Activated naive CD4-positive, alpha-beta T cell treated with anti-CD3 and anti-CD28 coated beads, Interleukin-2, amount 50 U/mL, for 16 hours (primary cell): ENCODE results near the gene PCYOX1L.
A peak's percentile ranks its signal among the peaks of the same experiment; 100 is the strongest.

Experiments used
- DNase-seq: peaks from one replicate; pipeline ENCODE4 v3.0.0-alpha.2; 2020

PCYOX1L gene, protein sequence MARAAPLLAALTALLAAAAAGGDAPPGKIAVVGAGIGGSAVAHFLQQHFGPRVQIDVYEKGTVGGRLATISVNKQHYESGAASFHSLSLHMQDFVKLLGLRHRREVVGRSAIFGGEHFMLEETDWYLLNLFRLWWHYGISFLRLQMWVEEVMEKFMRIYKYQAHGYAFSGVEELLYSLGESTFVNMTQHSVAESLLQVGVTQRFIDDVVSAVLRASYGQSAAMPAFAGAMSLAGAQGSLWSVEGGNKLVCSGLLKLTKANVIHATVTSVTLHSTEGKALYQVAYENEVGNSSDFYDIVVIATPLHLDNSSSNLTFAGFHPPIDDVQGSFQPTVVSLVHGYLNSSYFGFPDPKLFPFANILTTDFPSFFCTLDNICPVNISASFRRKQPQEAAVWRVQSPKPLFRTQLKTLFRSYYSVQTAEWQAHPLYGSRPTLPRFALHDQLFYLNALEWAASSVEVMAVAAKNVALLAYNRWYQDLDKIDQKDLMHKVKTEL

GRCh38 chr5:149357370-149358293 lies at the start of gene PCYOX1L:
TSS of gene PCYOX1L (plus strand) at chr5:149358046. CDS start at chr5:149358069, 23 bp downstream.
- peak; percentile 98 for DNase-seq

- DNase-seq, result no peak
Observed at GRCh38 chr5:149309354-149309753, 48.5 kb upstream of the PCYOX1L start.

DNA sequence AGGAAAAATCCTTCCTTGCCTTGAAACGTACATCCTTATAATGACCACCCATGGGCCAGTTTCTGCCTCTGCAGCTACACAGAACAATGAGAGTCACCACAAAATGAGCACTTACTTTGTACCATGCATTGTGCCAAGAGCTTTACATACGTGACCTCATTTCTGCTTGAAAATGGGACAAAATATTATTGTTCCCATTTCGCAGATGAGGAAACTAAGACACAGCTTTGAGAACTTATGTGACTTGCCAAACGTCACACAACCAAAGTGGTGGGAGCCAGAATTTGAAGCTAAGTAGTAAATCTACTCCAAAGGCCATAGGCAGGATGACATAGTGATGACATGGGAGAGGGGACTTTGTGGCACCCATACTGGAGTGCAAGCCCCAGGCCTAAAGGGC lies 47.4 kb upstream of the PCYOX1L start:
- no peak for DNase-seq

- no peak for DNase-seq
Observed at GRCh38 chr5:149310947-149311658, 46.7 kb upstream of the PCYOX1L start.

DNA sequence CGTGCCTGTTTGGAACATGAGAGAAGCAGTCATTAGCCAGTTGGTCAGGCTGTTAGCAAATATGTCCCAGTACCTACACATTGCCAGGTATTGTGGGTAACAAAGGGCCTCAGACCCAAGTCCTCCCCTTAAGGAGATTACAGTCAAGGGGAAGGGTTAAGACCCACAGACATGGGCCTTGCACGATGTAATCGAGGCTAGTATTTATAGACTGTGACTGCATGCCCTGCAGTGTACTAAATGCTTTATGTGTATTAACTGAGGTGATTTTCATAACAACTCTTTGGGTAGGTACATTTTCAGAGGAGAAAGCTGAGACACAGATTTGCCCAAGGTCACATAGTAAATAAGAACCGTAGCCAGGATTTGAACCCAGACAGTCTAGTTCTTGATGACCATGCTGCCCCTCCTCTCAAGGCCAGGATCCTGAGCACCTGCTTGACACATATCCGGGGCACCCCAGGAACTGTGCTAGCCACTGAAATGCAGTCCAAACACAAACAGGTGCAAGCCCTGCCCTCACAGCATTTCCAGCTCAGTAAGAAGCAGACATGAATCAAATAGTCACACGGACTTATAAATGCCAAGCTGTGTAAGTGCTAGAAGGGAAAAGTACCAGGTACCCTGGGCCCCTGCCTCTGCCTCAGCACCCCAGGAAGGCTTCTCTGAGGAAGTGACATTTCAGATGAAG lies 44.5 kb upstream of the PCYOX1L start:
- no peak for DNase-seq

DNA sequence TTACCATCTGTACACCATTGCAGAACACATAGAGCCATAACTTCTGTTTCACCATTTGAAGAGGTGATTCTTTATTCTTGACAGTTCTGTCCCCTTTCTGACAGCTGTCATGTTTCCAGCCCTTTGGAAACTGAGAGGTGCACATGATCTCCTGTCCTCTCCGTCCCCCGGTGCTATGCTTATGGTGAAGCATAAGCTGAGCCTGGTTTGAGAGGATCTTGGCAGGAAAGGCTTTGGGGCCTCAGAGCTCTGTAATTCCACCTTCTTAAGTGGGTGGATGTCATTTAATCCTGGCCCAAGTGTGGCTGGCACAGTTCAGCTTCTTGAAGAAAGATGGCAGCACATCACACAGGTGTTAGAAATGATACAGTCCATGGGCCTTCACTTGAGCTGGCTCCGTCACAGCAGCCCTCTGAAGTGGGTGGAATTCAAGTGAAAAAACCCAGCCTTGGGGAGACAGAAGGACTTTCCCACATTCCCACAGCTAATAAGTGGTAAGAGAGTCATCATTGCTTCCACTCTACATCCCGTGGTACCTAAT lies 43.2 kb upstream of the PCYOX1L start:
- no peak for DNase-seq

DNA sequence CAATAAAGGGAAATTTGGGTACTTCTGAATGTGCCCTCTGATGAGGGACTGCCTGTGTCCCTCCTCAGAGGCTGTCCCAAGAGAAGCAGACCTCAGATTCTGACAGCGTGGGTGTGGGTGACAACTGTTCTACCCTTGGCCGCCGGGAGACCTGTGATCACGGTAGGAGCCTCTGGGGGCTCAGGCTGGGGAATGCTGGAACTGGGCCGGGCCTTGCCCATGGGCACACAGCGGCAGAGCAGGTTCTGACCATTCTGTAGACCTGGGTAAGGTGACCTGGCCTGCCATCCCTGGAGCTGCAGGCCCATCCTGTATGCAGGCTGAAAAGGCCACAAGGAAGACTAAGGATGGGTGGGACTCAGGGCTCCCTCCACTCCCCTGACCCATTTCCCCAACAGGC lies 42.1 kb upstream of the PCYOX1L start:
- no peak for DNase-seq

- DNase-seq, result peak; percentile 26
Observed at GRCh38 chr5:149317281-149318048, 40.4 kb upstream of the PCYOX1L start.

DNA sequence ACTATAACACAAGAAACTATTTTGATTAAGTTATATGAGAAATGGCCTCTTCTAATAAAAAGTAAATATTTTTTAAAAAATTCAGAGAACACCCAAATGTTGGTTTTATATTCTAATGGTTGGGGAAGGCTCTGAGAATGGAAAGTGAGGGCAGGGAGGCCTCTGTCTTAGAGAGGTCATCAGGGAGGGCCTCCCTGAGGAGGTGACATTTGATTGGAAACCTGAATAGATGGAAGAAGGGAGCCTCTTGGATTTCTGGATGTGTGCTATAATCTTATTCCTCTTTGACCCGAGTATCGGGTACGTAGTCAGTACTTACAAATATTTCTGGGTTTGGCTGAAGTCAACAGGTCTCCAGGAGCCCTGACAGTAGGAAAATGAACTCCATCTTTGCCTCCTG lies 38.7 kb upstream of the PCYOX1L start:
- DNase-seq, result no peak

DNA sequence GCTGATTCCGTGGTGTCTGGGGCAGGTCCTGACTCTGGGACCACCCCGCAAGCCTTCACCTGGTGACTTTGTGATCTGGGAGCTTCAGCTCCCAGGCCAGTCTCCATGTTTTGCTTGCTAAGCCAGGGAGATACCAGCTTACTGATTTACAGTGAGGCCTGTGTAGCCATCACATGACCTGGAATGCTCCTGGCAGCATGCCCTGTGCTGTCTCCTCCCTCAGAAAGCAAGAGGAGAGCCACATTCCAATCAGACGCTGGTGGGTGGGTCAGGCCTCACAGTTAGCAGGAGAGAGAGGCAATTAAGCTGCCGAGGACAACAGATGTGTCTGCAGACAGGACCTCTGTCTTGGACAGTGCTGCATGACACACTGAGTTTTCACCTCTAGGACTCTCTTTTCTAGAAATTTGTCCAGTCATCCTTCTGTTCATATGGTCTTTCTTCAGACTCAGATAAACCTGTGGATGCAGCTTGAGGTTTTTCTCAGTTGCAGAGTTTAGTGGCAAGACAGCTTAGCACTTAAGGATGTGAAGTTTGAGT lies 37.0 kb upstream of the PCYOX1L start:
- no peak for DNase-seq

DNA sequence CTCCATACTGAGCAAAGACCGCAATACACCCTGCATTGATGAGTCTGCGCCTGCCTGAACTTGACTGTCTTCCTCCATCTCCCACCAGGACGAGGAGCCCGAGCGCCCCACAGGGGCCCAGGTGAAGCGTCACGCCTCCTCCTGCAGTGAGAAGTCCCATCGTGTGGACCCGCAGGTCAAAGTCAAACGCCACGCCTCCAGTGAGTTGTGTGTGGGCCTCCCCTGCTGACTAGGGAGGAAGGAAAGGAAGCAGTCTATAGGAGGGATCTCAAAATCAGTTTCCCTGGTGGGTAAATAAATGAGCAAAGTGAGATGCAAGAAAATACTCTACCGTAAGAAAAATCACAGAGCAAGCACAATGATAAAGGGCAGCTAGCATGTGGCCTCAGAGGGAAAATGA lies 35.3 kb upstream of the PCYOX1L start:
- no peak for DNase-seq

GRCh38 chr5:149323210-149323609 lies 34.6 kb upstream of the PCYOX1L start:
- no peak for DNase-seq

- DNase-seq, result no peak
Observed at GRCh38 chr5:149323621-149324205, 34.1 kb upstream of the PCYOX1L start.

GRCh38 chr5:149324641-149325040 lies 33.2 kb upstream of the PCYOX1L start:
- no peak for DNase-seq

DNA sequence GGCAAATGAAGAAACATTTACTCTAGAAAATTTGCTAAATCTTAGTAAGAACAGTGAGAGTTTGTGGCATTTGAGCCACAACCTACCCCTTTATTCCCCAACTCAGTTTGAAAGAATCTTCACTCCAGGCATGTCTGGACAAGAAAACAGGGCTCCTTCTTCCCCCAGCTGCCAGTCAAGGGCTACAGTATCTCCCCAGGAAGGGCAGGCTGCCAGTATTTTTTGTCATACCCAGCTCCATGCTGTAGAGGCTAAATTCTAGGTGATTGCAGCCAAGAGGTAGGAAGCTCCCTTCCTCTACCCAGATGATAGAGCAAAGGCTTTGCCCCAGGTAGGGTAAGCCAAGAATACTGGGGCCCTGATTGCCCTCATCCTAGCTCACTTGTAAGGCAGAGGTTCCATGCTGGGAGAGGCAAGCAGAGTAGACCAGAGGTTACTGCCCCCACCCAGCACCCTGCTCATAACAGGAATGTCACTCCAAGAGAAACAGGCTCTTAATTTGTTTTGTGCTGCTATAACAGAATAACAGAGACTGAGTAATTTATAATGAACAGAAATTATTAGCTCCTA lies 32.6 kb upstream of the PCYOX1L start:
- no peak for DNase-seq

GRCh38 chr5:149325894-149326293 lies 32.0 kb upstream of the PCYOX1L start:
- DNase-seq, result no peak

- DNase-seq, result no peak
Observed at GRCh38 chr5:149326611-149327010, 31.2 kb upstream of the PCYOX1L start.

- no peak for DNase-seq
Observed at GRCh38 chr5:149328177-149328576, 29.7 kb upstream of the PCYOX1L start.

DNA sequence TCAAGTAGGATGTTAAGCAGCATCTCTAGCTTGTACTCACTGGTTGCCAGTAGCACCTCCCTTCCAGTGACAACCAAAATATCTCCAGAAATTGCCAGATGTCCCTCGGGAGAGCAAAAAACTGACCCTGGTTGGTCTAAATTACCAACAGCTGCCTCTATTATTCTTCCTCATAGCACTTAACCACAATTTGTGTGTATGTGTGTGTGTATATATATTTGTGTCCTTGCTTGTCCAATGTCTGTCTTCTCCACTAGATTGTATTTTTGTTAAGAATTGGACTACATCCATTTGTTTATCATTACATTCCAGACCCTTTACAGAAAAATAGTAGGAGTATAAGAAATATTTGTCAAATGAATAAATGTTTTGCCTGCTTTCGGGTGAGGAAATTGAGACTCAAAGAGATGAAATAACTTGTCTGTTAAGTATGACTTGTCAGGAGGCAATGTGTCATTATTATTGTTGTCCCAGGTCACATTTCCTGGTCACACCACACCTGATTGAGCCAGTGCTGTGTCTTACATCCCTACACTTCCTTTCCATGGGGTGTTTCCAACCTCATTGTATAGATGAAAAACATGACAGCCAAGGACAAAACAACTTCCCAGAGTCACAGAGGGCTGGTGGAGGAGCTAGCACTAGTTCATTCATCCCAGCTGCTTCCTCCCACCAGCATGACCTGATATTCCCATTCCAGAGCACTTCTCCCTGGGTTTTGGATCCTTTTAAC lies 24.0 kb upstream of the PCYOX1L start:
- no peak for DNase-seq

- DNase-seq, result no peak
Observed at GRCh38 chr5:149337736-149338135, 20.1 kb upstream of the PCYOX1L start.
